Measurements from ENCODE around the gene CYB561A3. TPM values are rescaled to one million over a fixed set of nuclear protein-coding genes. Genes with fewer than 3 reads are reported as not detected.

CYB561A3 gene
- total and polyA plus RNA-seq, 2 experiments from 2014 or later = 9.8 to 30.8 TPM

- no peak overlapping the region for H3K4me3 Mint-ChIP-seq
- H3K27ac Mint-ChIP-seq = peak overlapping the region; percentile 90
These were observed 25.3 kb downstream of the CYB561A3 start for GRCh38 chr11:61336171-61336935.

More at GRCh38 chr11:61336171-61336935, 25.3 kb downstream of the CYB561A3 start:
- H3K4me1 ChIP-seq (ENCODE audit: insufficient read depth) = peaks cover 19% of the 10 kb centered on the region
- H3K27me3 ChIP-seq (ENCODE audit: insufficient read depth) = no peaks in the 10 kb centered on the region
- H3F3A ChIP-seq (replicated peaks; ENCODE audit: low read depth) = peaks cover 33% of the 10 kb centered on the region
- no peaks in the 10 kb centered on the region for H3K9me2 ChIP-seq (ENCODE audit: insufficient read depth)
- peak; percentile 66 for ATAC-seq
- H3K4me3 ChIP-seq = no peak overlapping the region
- peaks cover 17% of the 10 kb centered on the region for H3K27me3 Mint-ChIP-seq (ENCODE audit: insufficient read depth, low read depth, poor library complexity)
- H2AFZ ChIP-seq = peak overlapping the region; percentile 94
- peaks cover 34% of the 10 kb centered on the region for H3K4me1 Mint-ChIP-seq
- peaks cover 15% of the 10 kb centered on the region for H3K79me2 ChIP-seq (replicated peaks; ENCODE audit: insufficient read depth)
- peak overlapping the region; percentile 12; the same call in 1 of the 2 replicates for H3K4me2 ChIP-seq
- peak overlapping the region; percentile 87 for H3K27ac ChIP-seq (ENCODE audit: low read depth)
- peak; percentile 93 for DNase-seq (ENCODE audit: low spot score)
- H3K9me3 Mint-ChIP-seq = no peaks in the 10 kb centered on the region
- H4K20me1 ChIP-seq (replicated peaks; ENCODE audit: insufficient read depth) = peaks cover 8% of the 10 kb centered on the region
- TF ChIP-seq ZNF114 (CRISPR knock-in tag; IDR thresholded peaks at IDR 0.05) (no peak), ETS1 (IDR thresholded peaks at IDR 0.05) (no peak), CTCF (conservative IDR thresholded peaks at IDR 0.05; ENCODE audit: low read depth in 2 of 2) (peak; percentile 90 to 95), EZH2 (IDR thresholded peaks at IDR 0.05; ENCODE audit: low read depth, unreplicated experiment) (no peak), CREB1 (CRISPR knock-in tag; IDR thresholded peaks at IDR 0.05; ENCODE audit: low read depth) (0 out of 2 replicates have a peak, but pooled peaks have one; percentile 38), EZH2phosphoT487 (IDR thresholded peaks at IDR 0.05; ENCODE audit: unreplicated experiment) (no peak), REST (IDR thresholded peaks at IDR 0.05; ENCODE audit: unreplicated experiment) (no peak), JUNB (IDR thresholded peaks at IDR 0.05; ENCODE audit: unreplicated experiment) (no peak), ZNF331 (CRISPR knock-in tag; IDR thresholded peaks at IDR 0.05; ENCODE audit: low read depth) (no peak)
- H3K36me3 ChIP-seq (ENCODE audit: insufficient read depth) = no peaks in the 10 kb centered on the region
- peaks cover 15% of the 10 kb centered on the region for H3K36me3 Mint-ChIP-seq (ENCODE audit: low read depth)

Measured in GM23338 (cell line).